ENCODE measurements around the gene CRYL1.

GRCh38 chr13:20474515-20474914 is 51.1 kb downstream of the CRYL1 start:
- TF ChIP-seq POLR2A (IDR thresholded peaks at IDR 0.05) (no peak), CTCF (IDR thresholded peaks at IDR 0.05) (no peak), POLR2AphosphoS5 (IDR thresholded peaks at IDR 0.05; ENCODE audit: insufficient read depth in 1 of 2, low read depth in 1 of 2) (no peak)

Measured in vagina (tissue), 2 donors.